Neural cell (in vitro differentiated cells): ENCODE data around the gene WARS2.

ENCODE experiments used
- EZH2 ChIP-seq: fragments of 200-600, 300-800 bp; shearing (Covaris generic), sonication (generic); IDR thresholded peaks from 2 replicates; pipeline ENCODE4 v1.6.1; 2014; ENCODE audit warnings: antibody characterized with exemption, low read length, borderline replicate concordance, mild to moderate bottlenecking; ENCODE audit not compliant: insufficient read depth, poor library complexity, severe bottlenecking
- TF ChIP-seq, protein P1 (sequence below): fragments of 450-650 bp; IDR thresholded peaks from 2 replicates; pipeline ENCODE4 v1.5.1; 2014; ENCODE audit warnings: antibody characterized with exemption, mild to moderate bottlenecking, moderate library complexity; ENCODE audit not compliant: poor library complexity, severe bottlenecking

- TF ChIP-seq, protein P1, sequence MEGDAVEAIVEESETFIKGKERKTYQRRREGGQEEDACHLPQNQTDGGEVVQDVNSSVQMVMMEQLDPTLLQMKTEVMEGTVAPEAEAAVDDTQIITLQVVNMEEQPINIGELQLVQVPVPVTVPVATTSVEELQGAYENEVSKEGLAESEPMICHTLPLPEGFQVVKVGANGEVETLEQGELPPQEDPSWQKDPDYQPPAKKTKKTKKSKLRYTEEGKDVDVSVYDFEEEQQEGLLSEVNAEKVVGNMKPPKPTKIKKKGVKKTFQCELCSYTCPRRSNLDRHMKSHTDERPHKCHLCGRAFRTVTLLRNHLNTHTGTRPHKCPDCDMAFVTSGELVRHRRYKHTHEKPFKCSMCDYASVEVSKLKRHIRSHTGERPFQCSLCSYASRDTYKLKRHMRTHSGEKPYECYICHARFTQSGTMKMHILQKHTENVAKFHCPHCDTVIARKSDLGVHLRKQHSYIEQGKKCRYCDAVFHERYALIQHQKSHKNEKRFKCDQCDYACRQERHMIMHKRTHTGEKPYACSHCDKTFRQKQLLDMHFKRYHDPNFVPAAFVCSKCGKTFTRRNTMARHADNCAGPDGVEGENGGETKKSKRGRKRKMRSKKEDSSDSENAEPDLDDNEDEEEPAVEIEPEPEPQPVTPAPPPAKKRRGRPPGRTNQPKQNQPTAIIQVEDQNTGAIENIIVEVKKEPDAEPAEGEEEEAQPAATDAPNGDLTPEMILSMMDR: no peak
- no peak for TF ChIP-seq EZH2
Measured at GRCh38 chr1:119004781-119005180, 135.7 kb downstream of the WARS2 start.
